ENCODE measurements around the gene SDC1.

The SDC1 gene

DNA sequence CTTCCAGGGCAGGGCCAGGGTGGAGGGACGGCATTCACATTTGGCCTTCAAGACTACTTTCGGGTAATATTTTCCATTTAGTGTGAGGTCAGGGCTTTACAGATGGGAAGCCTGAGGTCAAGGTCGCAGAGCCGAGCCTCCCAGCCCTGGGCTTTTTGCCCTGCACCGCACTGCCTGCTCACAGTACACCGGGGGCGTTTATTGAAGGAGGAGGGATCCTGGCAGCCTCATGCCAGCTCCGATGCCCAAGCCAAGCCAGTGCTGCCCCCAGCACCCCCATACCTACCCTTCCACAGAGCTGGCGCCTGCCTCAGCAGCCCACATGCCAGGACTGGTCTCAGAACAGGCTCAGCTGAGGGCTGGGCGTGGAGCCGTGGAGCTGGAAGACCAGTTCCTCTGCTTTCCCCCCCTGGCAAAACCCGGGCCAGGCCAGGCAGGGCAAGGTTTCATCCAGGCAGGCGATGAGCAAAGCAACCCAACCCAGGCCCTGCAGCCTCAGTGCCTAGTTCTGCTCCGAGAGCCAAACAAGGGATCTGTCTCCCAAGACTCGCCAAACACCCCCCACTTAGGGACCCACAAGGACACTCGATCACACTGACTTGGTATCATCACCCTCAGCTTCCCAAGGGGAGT lies 11.9 kb downstream of the SDC1 start:
- no peak for DNase-seq (ENCODE audit: low spot score)
- Histone ChIP-seq H3K27ac (no peak overlapping the region), H3K4me3 (no peak overlapping the region)
- TF ChIP-seq, protein P1, sequence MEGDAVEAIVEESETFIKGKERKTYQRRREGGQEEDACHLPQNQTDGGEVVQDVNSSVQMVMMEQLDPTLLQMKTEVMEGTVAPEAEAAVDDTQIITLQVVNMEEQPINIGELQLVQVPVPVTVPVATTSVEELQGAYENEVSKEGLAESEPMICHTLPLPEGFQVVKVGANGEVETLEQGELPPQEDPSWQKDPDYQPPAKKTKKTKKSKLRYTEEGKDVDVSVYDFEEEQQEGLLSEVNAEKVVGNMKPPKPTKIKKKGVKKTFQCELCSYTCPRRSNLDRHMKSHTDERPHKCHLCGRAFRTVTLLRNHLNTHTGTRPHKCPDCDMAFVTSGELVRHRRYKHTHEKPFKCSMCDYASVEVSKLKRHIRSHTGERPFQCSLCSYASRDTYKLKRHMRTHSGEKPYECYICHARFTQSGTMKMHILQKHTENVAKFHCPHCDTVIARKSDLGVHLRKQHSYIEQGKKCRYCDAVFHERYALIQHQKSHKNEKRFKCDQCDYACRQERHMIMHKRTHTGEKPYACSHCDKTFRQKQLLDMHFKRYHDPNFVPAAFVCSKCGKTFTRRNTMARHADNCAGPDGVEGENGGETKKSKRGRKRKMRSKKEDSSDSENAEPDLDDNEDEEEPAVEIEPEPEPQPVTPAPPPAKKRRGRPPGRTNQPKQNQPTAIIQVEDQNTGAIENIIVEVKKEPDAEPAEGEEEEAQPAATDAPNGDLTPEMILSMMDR (IDR thresholded peaks at IDR 0.05) = no peak

DNA sequence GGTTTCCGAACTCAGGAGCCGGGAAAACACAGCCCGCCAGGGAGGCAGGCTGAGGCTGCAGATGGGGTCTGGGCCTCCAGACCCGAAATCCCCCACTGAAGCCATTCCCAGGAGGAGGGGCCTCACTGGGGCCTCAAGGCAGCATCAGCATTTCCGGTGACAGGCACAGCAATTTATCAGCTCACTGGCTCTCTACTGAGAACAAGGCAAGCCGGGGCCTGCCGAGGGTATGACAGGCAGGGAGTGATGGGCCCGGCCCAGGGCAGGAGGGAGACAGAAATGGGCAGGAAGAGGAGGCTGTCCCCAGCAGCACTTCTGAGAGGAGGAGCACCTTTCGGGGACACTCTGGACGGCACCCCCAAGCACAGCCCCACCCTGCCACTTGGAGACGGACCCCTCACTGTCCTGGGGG lies 12.5 kb downstream of the SDC1 start:
- no peak for DNase-seq (ENCODE audit: low spot score)
- Histone ChIP-seq H3K4me3 (no peak overlapping the region), H3K27ac (no peak overlapping the region)
- TF ChIP-seq, protein P1 (IDR thresholded peaks at IDR 0.05) = no peak

DNA sequence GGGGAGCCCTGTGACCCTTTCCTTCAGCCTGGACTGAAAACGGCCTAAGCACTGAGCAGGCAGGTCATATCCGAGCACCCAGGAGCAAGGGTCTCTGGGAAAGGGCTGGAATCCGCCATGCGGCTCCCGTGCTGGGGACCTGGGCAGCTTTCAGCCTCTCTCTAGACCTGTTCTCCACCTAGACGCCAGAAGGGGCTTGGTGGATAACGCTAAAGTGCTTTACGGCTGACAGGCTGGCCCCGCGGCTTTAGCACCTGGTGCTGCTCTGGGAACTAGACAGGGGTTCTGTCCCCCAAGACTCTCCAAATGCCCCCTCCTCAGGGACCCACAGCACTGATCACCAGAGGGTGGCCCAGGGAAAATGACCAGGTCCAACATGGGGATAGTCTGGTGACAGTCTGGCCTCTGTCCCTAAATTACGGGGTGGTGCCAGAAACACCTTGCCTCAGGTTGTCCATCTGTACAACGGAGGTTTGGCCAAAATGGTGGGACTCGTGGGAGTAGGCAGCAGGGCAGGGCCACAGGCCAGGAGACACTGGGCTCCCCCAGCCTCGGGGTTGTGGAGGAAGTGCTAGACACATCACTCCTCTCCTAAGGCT lies 13.0 kb downstream of the SDC1 start:
- TF ChIP-seq, protein P1 (IDR thresholded peaks at IDR 0.05) = no peak
- no peak for DNase-seq (ENCODE audit: low spot score)
- H3K27ac ChIP-seq = no peak overlapping the region
- H3K4me3 ChIP-seq = no peak overlapping the region

DNA sequence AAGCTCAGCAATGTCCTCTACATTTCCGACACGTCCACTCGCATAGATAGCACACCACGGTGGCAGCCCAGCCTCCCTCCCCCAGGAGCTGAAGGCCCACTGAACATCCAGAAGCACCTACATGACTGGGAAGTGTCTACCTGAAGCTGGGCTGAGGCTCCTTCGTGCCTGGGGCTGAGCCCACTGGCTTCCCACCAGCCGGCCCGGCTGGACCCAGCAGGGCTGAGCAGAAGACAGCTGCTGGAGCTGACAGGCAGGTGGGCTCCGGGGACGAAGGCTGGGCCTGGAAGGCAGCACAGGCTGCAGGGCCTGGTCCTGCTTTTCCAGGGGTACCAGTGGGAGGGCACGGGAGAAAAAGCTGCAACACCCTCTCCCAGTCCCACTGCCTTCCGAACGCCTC lies 13.5 kb downstream of the SDC1 start:
- TF ChIP-seq, protein P1 (IDR thresholded peaks at IDR 0.05) = no peak
- H3K27ac ChIP-seq = no peak overlapping the region
- no peak for DNase-seq (ENCODE audit: low spot score)
- no peak overlapping the region for H3K4me3 ChIP-seq

DNA sequence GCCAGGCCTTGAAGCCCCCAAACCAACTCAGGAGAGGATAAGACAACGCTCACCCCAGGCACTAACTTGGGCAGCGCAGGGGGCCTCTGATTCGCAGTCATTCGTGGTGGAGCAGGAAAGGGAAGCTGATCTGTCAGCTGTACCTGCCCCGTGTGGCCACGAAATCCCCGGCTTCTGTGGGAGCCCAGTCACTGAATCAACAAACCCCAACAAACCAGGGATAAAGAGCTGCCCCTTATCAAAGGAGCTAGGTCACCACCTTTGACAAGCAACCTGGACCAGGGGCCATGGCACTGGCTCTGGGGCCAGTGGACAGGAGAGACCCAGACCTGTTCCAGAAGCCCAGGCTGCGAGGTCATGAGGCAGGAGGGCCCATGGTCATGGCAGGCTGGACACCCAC lies 14.5 kb downstream of the SDC1 start:
- no peak overlapping the region for H3K4me3 ChIP-seq
- H3K27ac ChIP-seq = no peak overlapping the region
- no peak for DNase-seq (ENCODE audit: low spot score)

DNA sequence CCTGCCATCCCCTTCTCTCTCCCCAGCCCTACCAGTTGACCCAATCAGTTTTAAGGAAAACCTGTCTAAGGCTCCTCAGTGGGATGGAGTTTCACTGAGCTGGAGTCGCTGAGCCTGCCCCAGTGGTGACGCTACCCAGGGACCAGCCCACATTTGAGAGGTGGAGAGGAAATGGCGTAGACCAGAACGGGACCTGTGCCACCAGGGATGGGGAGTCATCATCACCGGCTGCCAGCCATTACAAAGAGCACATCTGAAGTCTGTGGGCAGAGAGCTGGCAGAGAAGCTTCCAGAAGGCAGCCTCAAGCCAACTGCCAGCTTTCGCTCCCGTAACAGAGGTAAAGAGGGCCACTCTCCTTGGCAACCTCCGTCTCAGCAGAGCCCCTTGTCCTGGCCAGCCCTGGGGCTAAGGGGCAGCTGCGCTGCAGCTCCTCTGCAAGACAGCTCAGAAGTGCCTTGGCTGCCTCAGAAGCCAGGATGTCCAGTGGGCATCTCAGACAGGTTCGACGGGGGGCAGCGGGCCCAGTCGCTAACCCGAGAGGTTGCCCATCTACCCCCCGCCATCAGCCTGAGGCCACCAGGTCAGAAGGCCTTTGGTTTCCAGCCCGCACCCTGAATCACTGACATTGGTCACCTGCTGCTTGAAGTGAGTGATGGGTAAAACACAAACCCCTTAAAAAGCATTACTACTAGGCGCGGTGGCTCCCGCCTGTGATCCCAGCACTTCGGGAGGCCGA lies 15.4 kb downstream of the SDC1 start:
- no peak overlapping the region for H3K27ac ChIP-seq
- TF ChIP-seq, protein P1 (IDR thresholded peaks at IDR 0.05) = no peak
- no peak overlapping the region for H3K4me3 ChIP-seq
- DNase-seq (ENCODE audit: low spot score) = no peak

More for the DNA sequence above, 14.5 kb downstream of the SDC1 start:
- TF ChIP-seq, protein P1 (IDR thresholded peaks at IDR 0.05) = no peak
